Smooth muscle cell (in vitro differentiated cells): ENCODE results near the gene STPG1. TPM values are rescaled to one million over a fixed set of nuclear protein-coding genes. Genes with fewer than 3 reads are reported as not detected.

Experiments
- DNase-seq: peaks from one replicate; lab custom pipeline; 2025; ENCODE audit not compliant: unreplicated experiment; lab: John Stamatoyannopoulos, UW
- H2AFZ ChIP-seq: fragments of 200-600 bp; sonication (generic); 2 replicates; pipeline ENCODE4 v1.6.0; 2016; ENCODE audit warnings: antibody characterized with exemption, low read depth, mild to moderate bottlenecking
- H3F3A ChIP-seq: fragments of 200-600 bp; sonication (generic); 2 replicates; pipeline ENCODE4 v1.6.0; 2017; ENCODE audit warnings: antibody characterized with exemption, low read depth
- H3K27ac ChIP-seq: fragments of 200-600 bp; sonication (generic); 2 replicates; pipeline ENCODE4 v1.5.1; 2016; ENCODE audit warnings: low read depth, mild to moderate bottlenecking
- H3K27me3 ChIP-seq: fragments of 200-600 bp; sonication (generic); 2 replicates; pipeline ENCODE4 v1.6.1; 2016; ENCODE audit warnings: low read depth, mild to moderate bottlenecking
- H3K36me3 ChIP-seq: fragments of 200-600 bp; sonication (generic); 2 replicates; pipeline ENCODE4 v1.5.1; 2016; ENCODE audit warnings: low read depth
- H3K4me1 ChIP-seq: fragments of 200-600 bp; sonication (generic); 2 replicates; pipeline ENCODE4 v1.5.1; 2016; ENCODE audit warnings: low read depth
- H3K4me2 ChIP-seq: fragments of 200-600 bp; sonication (generic); 2 replicates; pipeline ENCODE4 v1.6.0; 2016; ENCODE audit warnings: mild to moderate bottlenecking
- H3K4me3 ChIP-seq: fragments of 200-600 bp; sonication (generic); 2 replicates; pipeline ENCODE4 v1.5.1; 2016; ENCODE audit warnings: mild to moderate bottlenecking
- H3K79me2 ChIP-seq: fragments of 200-600 bp; sonication (generic); 2 replicates; pipeline ENCODE4 v1.6.0; 2016; ENCODE audit warnings: low read depth, mild to moderate bottlenecking
- H3K9ac ChIP-seq: fragments of 200-600 bp; sonication (generic); 2 replicates; pipeline ENCODE4 v1.6.0; 2016; ENCODE audit warnings: low read depth
- H3K9me3 ChIP-seq: fragments of 200-600 bp; sonication (generic); replicated peaks from 2 replicates; pipeline ENCODE4 v1.5.1; 2016; ENCODE audit warnings: low read depth
- H4K20me1 ChIP-seq: fragments of 200-600 bp; sonication (generic); 2 replicates; pipeline ENCODE4 v1.6.0; 2016; ENCODE audit warnings: low read depth
- CTCF ChIP-seq: fragments of 200-600 bp; sonication (generic); IDR thresholded peaks from 2 replicates; pipeline ENCODE4 v1.5.1; 2017; ENCODE audit warnings: borderline replicate concordance, mild to moderate bottlenecking, antibody characterized with exemption; ENCODE audit not compliant: insufficient read depth, poor library complexity, severe bottlenecking
- WGBS: methylation state at CpG from one replicate; pipeline ENCODE4 v1.1.7; 2016; ENCODE audit warnings: low lambda C conversion rate; 5-methylcytosine and 5-hydroxymethylcytosine counted together
- polyA plus RNA-seq: library from polyadenylated mRNA; unstranded; fragments of >200 nt; fragmentation: Nextera tagmentation; extraction: Ambion mirVana; gene quantifications from 2 replicates; pipeline ENCODE4 v1.2.1, GENCODE V29; 2016
- total RNA-seq: library from RNA; depleted of rRNA; stranded (reverse); fragments of >200 nt; gene quantifications from 2 replicates; pipeline ENCODE4 v1.2.3, GENCODE V29; 2014

Gene STPG1
- total and polyA plus RNA-seq, 2 experiments from 2014 or later: 4.9 to 6.8 TPM

GRCh38 chr1:24311741-24312140, 101.8 kb downstream of the STPG1 start:
- H3K4me3 ChIP-seq: no peak overlapping the region
- no peaks in the 10 kb centered on the region for H4K20me1 ChIP-seq
- H3K27me3 ChIP-seq: no peaks in the 10 kb centered on the region
- no peaks in the 10 kb centered on the region for H3K36me3 ChIP-seq
- no peak overlapping the region for H3K9ac ChIP-seq
- H2AFZ ChIP-seq: no peak overlapping the region
- H3K9me3 ChIP-seq: no peaks in the 10 kb centered on the region
- no peak overlapping the region for H3K4me2 ChIP-seq
- no peaks in the 10 kb centered on the region for H3K79me2 ChIP-seq
- WGBS: 89% methylated on average over 1 of the region's 1 CpG
- no peak overlapping the region for H3K27ac ChIP-seq
- peaks cover 12% of the 10 kb centered on the region for H3K4me1 ChIP-seq
- DNase-seq: no peak
- no peak for TF ChIP-seq CTCF
- no peaks in the 10 kb centered on the region for H3F3A ChIP-seq

GRCh38 chr1:24311234-24311633, 102.3 kb downstream of the STPG1 start:
- TF ChIP-seq CTCF: no peak
- WGBS: 91% methylated on average over 3 of the region's 3 CpGs
- H3K4me3 ChIP-seq: no peak overlapping the region
- H3K4me2 ChIP-seq: no peak overlapping the region
- no peaks in the 10 kb centered on the region for H3K36me3 ChIP-seq
- no peaks in the 10 kb centered on the region for H3K79me2 ChIP-seq
- no peak for DNase-seq
- no peaks in the 10 kb centered on the region for H4K20me1 ChIP-seq
- H3K4me1 ChIP-seq: peaks cover 12% of the 10 kb centered on the region
- H3K27ac ChIP-seq: no peak overlapping the region
- H3F3A ChIP-seq: no peaks in the 10 kb centered on the region
- no peak overlapping the region for H2AFZ ChIP-seq
- no peaks in the 10 kb centered on the region for H3K9me3 ChIP-seq
- H3K9ac ChIP-seq: no peak overlapping the region
- no peaks in the 10 kb centered on the region for H3K27me3 ChIP-seq

GRCh38 chr1:24309762-24310485, 103.7 kb downstream of the STPG1 start:
- no peak overlapping the region for H3K9ac ChIP-seq
- no peaks in the 10 kb centered on the region for H3K79me2 ChIP-seq
- 81% methylated on average over 4 of the region's 4 CpGs for WGBS
- H3K4me3 ChIP-seq: no peak overlapping the region
- no peak for TF ChIP-seq CTCF
- DNase-seq: no peak
- H3F3A ChIP-seq: no peaks in the 10 kb centered on the region
- H3K36me3 ChIP-seq: no peaks in the 10 kb centered on the region
- no peak overlapping the region for H2AFZ ChIP-seq
- no peaks in the 10 kb centered on the region for H3K9me3 ChIP-seq
- no peak overlapping the region for H3K27ac ChIP-seq
- H3K4me1 ChIP-seq: peaks cover 16% of the 10 kb centered on the region
- no peaks in the 10 kb centered on the region for H4K20me1 ChIP-seq
- no peak overlapping the region for H3K4me2 ChIP-seq
- H3K27me3 ChIP-seq: peaks cover 3% of the 10 kb centered on the region

GRCh38 chr1:24308365-24309015, 105.1 kb downstream of the STPG1 start:
- H3K27me3 ChIP-seq: peaks cover 3% of the 10 kb centered on the region
- no peak overlapping the region for H3K4me3 ChIP-seq
- TF ChIP-seq CTCF: no peak
- H4K20me1 ChIP-seq: no peaks in the 10 kb centered on the region
- H3K9me3 ChIP-seq: no peaks in the 10 kb centered on the region
- no peak overlapping the region for H2AFZ ChIP-seq
- H3K36me3 ChIP-seq: no peaks in the 10 kb centered on the region
- H3K79me2 ChIP-seq: no peaks in the 10 kb centered on the region
- H3K9ac ChIP-seq: no peak overlapping the region
- no peaks in the 10 kb centered on the region for H3F3A ChIP-seq
- no peak for DNase-seq
- peaks cover 23% of the 10 kb centered on the region for H3K4me1 ChIP-seq
- H3K27ac ChIP-seq: no peak overlapping the region
- no peak overlapping the region for H3K4me2 ChIP-seq
- WGBS: 42% methylated on average over 7 of the region's 7 CpGs
